Ishikawa (cell line): ENCODE measurements around the gene TTC34.

Source experiments
- CEBPB ChIP-seq: IDR thresholded peaks from 2 replicates; pipeline ENCODE4 v1.6.1; 2012
- CREB1 ChIP-seq: IDR thresholded peaks from 2 replicates; pipeline ENCODE4 v1.6.1; 2012; ENCODE audit warnings: low read depth
- EGR1 ChIP-seq: IDR thresholded peaks from 2 replicates; pipeline ENCODE4 v1.6.1; 2012
- EP300 ChIP-seq: IDR thresholded peaks from 2 replicates; pipeline ENCODE4 v1.6.1; 2012; ENCODE audit warnings: borderline replicate concordance
- FOXM1 ChIP-seq: IDR thresholded peaks from 2 replicates; pipeline ENCODE4 v1.6.1; 2012; ENCODE audit warnings: low read depth, borderline replicate concordance
- NFIC ChIP-seq: IDR thresholded peaks from 2 replicates; pipeline ENCODE4 v1.6.1; 2012
- RAD21 ChIP-seq: IDR thresholded peaks from 2 replicates; pipeline ENCODE4 v1.6.1; 2012; ENCODE audit warnings: low read depth
- TAF1 ChIP-seq: IDR thresholded peaks from 2 replicates; pipeline ENCODE4 v1.6.1; 2012; ENCODE audit warnings: low read depth, mild to moderate bottlenecking
- TEAD4 ChIP-seq: IDR thresholded peaks from 2 replicates; pipeline ENCODE4 v1.6.1; 2012
- YY1 ChIP-seq: IDR thresholded peaks from 2 replicates; pipeline ENCODE4 v1.6.1; 2012; ENCODE audit warnings: low read depth
- TF ChIP-seq, protein P1 (sequence below): IDR thresholded peaks from 2 replicates; pipeline ENCODE4 v1.6.1; 2012; ENCODE audit warnings: low read depth, mild to moderate bottlenecking
- TF ChIP-seq, protein P2 (sequence below): IDR thresholded peaks from 2 replicates; pipeline ENCODE4 v1.6.1; 2012
- TF ChIP-seq, protein P3 (sequence below): IDR thresholded peaks from 2 replicates; pipeline ENCODE4 v1.6.1; 2012

DNA sequence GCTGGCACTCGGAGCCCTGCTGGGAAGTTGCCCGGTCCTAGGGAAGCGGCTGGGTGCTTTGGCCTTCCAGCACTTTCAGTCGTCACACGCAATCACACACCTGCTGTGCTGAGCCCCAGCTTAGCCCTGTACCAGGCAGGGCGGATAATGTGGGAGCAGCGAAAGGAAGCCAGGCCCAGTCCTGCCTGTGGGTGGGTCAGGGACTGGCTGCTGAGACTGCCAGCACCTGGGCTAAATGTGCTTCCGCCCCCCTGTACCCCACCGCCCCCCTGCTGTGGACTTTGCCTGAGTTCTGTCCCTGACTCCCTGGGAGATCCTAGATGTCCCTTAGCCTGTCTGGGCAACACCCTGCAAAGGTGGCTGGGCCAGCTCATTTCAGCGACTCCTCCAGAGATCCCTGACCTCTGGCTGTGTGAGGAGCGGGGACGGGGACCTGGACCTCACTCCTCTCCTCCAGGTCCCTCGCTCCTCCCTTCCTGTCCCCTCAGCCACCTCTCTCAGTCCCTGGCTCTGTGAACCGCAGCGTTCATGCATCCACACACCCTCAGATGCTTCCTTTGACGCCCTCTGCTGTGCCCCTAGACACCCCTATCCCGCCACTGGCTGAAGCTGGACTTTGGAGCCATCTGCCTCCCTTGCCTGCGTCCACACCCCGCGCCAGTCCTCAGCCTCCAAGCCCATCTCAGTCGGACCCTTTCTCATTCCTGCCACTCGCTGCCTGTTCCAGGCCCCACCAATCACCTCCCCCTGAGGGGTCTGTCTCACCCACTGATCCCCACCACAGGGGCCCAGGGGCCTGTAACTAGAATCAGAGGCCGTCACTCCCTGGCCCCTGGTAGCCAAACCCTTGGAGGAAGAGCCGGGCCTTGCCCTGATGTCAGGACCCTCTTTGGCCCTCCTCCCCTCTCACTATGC lies 170.1 kb downstream of the TTC34 start:
- TF ChIP-seq TAF1 (no peak), RAD21 (no peak), CEBPB (no peak), EP300 (no peak), YY1 (no peak), TEAD4 (no peak), FOXM1 (no peak), CREB1 (no peak), NFIC (no peak), EGR1 (no peak)
- TF ChIP-seq, protein P1, sequence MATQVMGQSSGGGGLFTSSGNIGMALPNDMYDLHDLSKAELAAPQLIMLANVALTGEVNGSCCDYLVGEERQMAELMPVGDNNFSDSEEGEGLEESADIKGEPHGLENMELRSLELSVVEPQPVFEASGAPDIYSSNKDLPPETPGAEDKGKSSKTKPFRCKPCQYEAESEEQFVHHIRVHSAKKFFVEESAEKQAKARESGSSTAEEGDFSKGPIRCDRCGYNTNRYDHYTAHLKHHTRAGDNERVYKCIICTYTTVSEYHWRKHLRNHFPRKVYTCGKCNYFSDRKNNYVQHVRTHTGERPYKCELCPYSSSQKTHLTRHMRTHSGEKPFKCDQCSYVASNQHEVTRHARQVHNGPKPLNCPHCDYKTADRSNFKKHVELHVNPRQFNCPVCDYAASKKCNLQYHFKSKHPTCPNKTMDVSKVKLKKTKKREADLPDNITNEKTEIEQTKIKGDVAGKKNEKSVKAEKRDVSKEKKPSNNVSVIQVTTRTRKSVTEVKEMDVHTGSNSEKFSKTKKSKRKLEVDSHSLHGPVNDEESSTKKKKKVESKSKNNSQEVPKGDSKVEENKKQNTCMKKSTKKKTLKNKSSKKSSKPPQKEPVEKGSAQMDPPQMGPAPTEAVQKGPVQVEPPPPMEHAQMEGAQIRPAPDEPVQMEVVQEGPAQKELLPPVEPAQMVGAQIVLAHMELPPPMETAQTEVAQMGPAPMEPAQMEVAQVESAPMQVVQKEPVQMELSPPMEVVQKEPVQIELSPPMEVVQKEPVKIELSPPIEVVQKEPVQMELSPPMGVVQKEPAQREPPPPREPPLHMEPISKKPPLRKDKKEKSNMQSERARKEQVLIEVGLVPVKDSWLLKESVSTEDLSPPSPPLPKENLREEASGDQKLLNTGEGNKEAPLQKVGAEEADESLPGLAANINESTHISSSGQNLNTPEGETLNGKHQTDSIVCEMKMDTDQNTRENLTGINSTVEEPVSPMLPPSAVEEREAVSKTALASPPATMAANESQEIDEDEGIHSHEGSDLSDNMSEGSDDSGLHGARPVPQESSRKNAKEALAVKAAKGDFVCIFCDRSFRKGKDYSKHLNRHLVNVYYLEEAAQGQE, result no peak
- TF ChIP-seq, protein P2, sequence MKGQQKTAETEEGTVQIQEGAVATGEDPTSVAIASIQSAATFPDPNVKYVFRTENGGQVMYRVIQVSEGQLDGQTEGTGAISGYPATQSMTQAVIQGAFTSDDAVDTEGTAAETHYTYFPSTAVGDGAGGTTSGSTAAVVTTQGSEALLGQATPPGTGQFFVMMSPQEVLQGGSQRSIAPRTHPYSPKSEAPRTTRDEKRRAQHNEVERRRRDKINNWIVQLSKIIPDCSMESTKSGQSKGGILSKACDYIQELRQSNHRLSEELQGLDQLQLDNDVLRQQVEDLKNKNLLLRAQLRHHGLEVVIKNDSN, result no peak
- TF ChIP-seq, protein P3, sequence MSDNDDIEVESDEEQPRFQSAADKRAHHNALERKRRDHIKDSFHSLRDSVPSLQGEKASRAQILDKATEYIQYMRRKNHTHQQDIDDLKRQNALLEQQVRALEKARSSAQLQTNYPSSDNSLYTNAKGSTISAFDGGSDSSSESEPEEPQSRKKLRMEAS, result no peak
